Testis (tissue), 3 donors: ENCODE data around the gene SLC12A6. TPM values are rescaled to one million over a fixed set of nuclear protein-coding genes. Genes with fewer than 3 reads are reported as not detected.

ENCODE experiments used
- DNase-seq: peaks from one replicate; pipeline ENCODE4 v3.0.0-alpha.2; 2019
- H3K27ac ChIP-seq, 2 donors: fragments of 200-600 bp; sonication (generic); one replicate each; pipeline ENCODE4 v1.5.1; 2019
- H3K27me3 ChIP-seq: fragments of 200-600 bp; sonication (generic); one replicate; pipeline ENCODE4 v1.5.1; 2019
- H3K36me3 ChIP-seq: fragments of 200-600 bp; sonication (generic); one replicate; pipeline ENCODE4 v1.5.1; 2017; ENCODE audit warnings: low read depth; ENCODE audit errors: missing control alignments
- H3K4me1 ChIP-seq: fragments of 200-600 bp; sonication (generic); one replicate; pipeline ENCODE4 v1.5.1; 2019
- H3K4me3 ChIP-seq, 2 donors: fragments of 200-600 bp; sonication (generic); one replicate each; pipeline ENCODE4 v1.5.1; 2017 to 2019
- H3K9me3 ChIP-seq: fragments of 200-600 bp; sonication (generic); one replicate; pipeline ENCODE4 v1.5.1; 2017
- POLR2A ChIP-seq: fragments of 450-650 bp; IDR thresholded peaks from one replicate; pipeline ENCODE4 v1.6.1; 2017; ENCODE audit warnings: antibody characterized with exemption, mild to moderate bottlenecking, moderate library complexity
- WGBS, 2 donors: methylation state at CpG; one replicate each; pipeline ENCODE4 v1.1.5; 2018; 5-methylcytosine and 5-hydroxymethylcytosine counted together
- intact Hi-C: fragments of 100-400 bp; cut with DNase I; formaldehyde crosslinking; loops from one replicate; pipeline ENCODE4 v1.15.1; 2023; ENCODE audit warnings: low total_unique reads
- polyA plus RNA-seq: library from polyadenylated mRNA; stranded (reverse); fragments of 350-450 nt; fragmentation: Illumina TruSeq; extraction: RNeasy Lipid Tissue Mini Kit (QIAGEN cat#74804); gene quantifications from one replicate; pipeline ENCODE4 v1.2.3, GENCODE V29; 2014; ENCODE audit warnings: low read depth, low replicate concordance; ENCODE audit not compliant: insufficient read depth
- total RNA-seq, 2 donors: library from RNA; depleted of rRNA; stranded (reverse); fragments of >200 nt; gene quantifications; one replicate each; pipeline ENCODE4 v1.2.3, GENCODE V29; 2016
- TF ChIP-seq, protein P1 (sequence below), 3 experiments: fragments of 450-650 bp in 2 of 3; fragments of 200-600 bp in 1 of 3; sonication (generic) in 1 of 3; IDR thresholded peaks; one replicate each; pipeline ENCODE4 v1.5.1; 2016 to 2019; ENCODE audit warnings: antibody characterized with exemption in 3 of 3, mild to moderate bottlenecking in 2 of 3, moderate library complexity in 1 of 3

SLC12A6 gene
- total and polyA plus RNA-seq, 3 donors from 2014 or later = 72.8 to 106 (median 77.2) TPM

DNA sequence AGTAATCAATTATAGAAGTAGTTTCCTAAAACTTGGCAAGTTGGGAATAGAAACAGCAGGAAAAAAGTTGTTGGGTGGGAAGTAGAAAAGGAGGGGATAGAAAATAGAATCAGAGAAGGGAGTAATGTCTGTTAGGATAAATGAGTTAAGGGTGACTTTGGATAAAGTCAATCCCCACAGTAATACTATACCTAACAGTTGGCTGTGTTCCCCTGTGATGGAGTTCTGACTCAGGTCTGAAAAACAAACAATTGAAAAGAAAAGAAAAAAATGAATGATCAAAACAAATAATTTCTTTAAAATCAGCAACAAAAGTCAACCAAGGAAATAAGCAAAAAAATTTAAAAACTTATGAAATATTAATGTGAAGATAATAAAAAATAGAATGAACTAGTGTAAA is 62.4 kb downstream of the SLC12A6 start:
- H3K27ac ChIP-seq = no peak overlapping the region
- no peaks in the 10 kb centered on the region for H3K27me3 ChIP-seq
- no peaks in the 10 kb centered on the region for H3K9me3 ChIP-seq
- no peak for TF ChIP-seq POLR2A
- TF ChIP-seq, protein P1, sequence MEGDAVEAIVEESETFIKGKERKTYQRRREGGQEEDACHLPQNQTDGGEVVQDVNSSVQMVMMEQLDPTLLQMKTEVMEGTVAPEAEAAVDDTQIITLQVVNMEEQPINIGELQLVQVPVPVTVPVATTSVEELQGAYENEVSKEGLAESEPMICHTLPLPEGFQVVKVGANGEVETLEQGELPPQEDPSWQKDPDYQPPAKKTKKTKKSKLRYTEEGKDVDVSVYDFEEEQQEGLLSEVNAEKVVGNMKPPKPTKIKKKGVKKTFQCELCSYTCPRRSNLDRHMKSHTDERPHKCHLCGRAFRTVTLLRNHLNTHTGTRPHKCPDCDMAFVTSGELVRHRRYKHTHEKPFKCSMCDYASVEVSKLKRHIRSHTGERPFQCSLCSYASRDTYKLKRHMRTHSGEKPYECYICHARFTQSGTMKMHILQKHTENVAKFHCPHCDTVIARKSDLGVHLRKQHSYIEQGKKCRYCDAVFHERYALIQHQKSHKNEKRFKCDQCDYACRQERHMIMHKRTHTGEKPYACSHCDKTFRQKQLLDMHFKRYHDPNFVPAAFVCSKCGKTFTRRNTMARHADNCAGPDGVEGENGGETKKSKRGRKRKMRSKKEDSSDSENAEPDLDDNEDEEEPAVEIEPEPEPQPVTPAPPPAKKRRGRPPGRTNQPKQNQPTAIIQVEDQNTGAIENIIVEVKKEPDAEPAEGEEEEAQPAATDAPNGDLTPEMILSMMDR (IDR thresholded peaks at IDR 0.05) = no peak
- intact Hi-C loops = no loop called here
- no peaks in the 10 kb centered on the region for H3K4me1 ChIP-seq
- H3K36me3 ChIP-seq = no peaks in the 10 kb centered on the region
- H3K4me3 ChIP-seq = no peak overlapping the region
- no peak for DNase-seq

DNA sequence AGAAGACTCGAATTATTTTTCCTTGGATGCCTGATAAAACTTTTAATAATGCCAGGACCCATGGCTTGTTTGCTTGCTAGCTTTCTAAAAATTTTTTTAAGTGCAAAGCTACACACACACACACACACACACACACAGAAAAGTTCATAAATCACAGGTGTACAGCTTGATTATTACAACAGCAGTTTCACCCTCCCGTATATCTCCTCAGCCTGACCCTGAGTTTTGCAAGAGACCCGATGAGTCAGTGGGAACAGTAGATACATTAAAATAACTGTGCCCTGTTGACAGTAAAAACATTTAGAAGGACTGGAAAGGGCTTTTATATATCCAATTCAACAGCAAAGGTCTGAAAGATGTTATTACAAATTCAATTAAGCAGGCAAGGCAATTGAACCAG is 66.1 kb downstream of the SLC12A6 start:
- no peaks in the 10 kb centered on the region for H3K9me3 ChIP-seq
- H3K4me1 ChIP-seq = no peaks in the 10 kb centered on the region
- TF ChIP-seq POLR2A = no peak
- TF ChIP-seq, protein P1 (IDR thresholded peaks at IDR 0.05) = no peak
- no peak overlapping the region for H3K4me3 ChIP-seq
- no peak for DNase-seq
- intact Hi-C loops = no loop called here
- H3K27ac ChIP-seq = no peak overlapping the region
- H3K36me3 ChIP-seq = no peaks in the 10 kb centered on the region
- H3K27me3 ChIP-seq = no peaks in the 10 kb centered on the region
- WGBS, 2 donors = 74 to 75% methylated on average over 3 of the region's 3 CpGs

DNA sequence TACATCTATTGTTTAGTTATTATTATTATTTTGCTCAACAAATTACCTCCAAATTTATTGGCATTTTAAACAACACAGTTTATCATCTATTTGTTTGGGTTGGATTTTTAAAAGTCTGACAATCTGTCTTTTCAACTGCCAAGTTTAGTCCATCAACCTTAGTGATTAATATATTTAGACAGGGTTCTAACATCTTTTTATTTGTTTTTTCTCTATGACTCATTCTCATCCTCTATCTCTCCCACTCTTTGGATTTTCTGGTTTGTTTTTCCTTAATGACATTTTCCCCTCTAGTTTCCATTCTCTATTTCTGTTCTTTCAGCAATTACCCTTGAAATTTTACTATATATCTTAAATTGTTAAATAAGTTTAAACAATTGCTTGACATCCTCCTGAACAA is 70.8 kb downstream of the SLC12A6 start:
- no peak overlapping the region for H3K27ac ChIP-seq
- no peaks in the 10 kb centered on the region for H3K36me3 ChIP-seq
- no peak overlapping the region for H3K4me3 ChIP-seq
- no peaks in the 10 kb centered on the region for H3K9me3 ChIP-seq
- intact Hi-C loops = no loop called here
- no peak for TF ChIP-seq POLR2A
- TF ChIP-seq, protein P1 (IDR thresholded peaks at IDR 0.05) = no peak
- no peaks in the 10 kb centered on the region for H3K27me3 ChIP-seq
- no peak for DNase-seq
- no peaks in the 10 kb centered on the region for H3K4me1 ChIP-seq

DNA sequence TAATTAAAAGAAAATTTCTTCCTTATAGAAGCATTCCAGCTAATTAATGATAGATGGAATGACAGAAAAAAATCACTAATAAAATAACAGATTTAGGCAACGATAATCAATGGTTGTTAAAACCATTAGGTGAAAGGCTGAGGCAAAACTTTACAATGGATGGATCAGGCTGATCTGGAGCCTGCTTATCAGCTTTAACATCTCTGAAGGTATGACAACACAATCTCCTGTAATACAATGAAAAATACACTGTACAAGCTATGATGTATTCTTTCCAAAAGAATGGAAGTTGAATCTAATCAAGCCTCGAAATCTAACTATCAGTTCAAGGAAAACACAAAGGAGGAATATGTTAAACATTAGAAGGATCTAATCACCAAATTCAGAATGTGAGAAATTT is 73.5 kb downstream of the SLC12A6 start:
- TF ChIP-seq, protein P1 (IDR thresholded peaks at IDR 0.05) = no peak
- TF ChIP-seq POLR2A = no peak
- intact Hi-C loops = no loop called here
- no peak for DNase-seq

DNA sequence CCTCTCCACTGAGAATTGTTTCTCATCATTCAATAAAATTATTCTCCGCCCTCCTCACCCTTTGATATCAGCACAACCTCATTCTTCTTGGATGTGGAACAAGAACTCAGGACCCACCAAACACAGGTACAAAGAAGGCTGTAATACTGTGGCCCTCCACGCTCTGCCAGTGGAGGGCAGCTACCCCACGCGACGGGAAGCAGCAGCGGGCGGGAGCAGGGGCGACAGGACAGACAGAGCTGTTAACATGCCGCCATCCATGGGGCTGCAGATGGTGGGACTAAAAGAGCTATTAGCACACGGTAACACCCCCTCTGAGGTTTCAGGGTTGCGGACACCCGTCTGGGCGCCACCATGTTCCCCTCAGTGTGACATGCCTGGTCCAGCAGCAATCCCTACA is 75.2 kb downstream of the SLC12A6 start:
- H3K27me3 ChIP-seq = no peaks in the 10 kb centered on the region
- intact Hi-C loops = no loop called here
- no peak overlapping the region for H3K27ac ChIP-seq
- no peaks in the 10 kb centered on the region for H3K36me3 ChIP-seq
- TF ChIP-seq POLR2A = no peak
- TF ChIP-seq, protein P1 (IDR thresholded peaks at IDR 0.05) = no peak
- no peak for DNase-seq
- H3K4me1 ChIP-seq = no peaks in the 10 kb centered on the region
- 90 to 92% methylated on average over 8 to 13 of the region's 13 CpGs for WGBS, 2 donors
- no peaks in the 10 kb centered on the region for H3K9me3 ChIP-seq
- H3K4me3 ChIP-seq = no peak overlapping the region

More for the DNA sequence above, 73.5 kb downstream of the SLC12A6 start:
- Histone ChIP-seq H3K36me3 (no peaks in the 10 kb centered on the region), H3K4me3 (no peak overlapping the region), H3K27ac (no peak overlapping the region), H3K4me1 (no peaks in the 10 kb centered on the region), H3K27me3 (no peaks in the 10 kb centered on the region), H3K9me3 (no peaks in the 10 kb centered on the region)
- WGBS, 2 donors = 90 to 96% methylated on average over 2 of the region's 2 CpGs
